Loucy (cell line): ENCODE data around the gene ZFYVE16.
A peak's percentile ranks its signal among the peaks of the same experiment; 100 is the strongest.

ENCODE experiments used
- H2AFZ ChIP-seq: fragments of 200-600 bp; sonication (generic); 2 replicates; pipeline ENCODE4 v1.6.0; 2016; ENCODE audit warnings: antibody characterized with exemption, mild to moderate bottlenecking, low read length, moderate library complexity
- H3F3A ChIP-seq: fragments of 200-600 bp; 2 replicates; pipeline ENCODE4 v1.6.0; 2016; ENCODE audit warnings: antibody characterized with exemption, low read depth, mild to moderate bottlenecking
- H3K27me3 ChIP-seq: fragments of 200-600 bp; sonication (generic); 2 replicates; pipeline ENCODE4 v1.6.1; 2014; ENCODE audit warnings: low read length, mild to moderate bottlenecking; ENCODE audit not compliant: insufficient read depth, poor library complexity, severe bottlenecking
- H3K36me3 ChIP-seq: fragments of 200-600 bp; sonication (generic); 2 replicates; pipeline ENCODE4 v1.6.1; 2016; ENCODE audit warnings: low read length; ENCODE audit not compliant: insufficient read depth
- H3K4me1 ChIP-seq: fragments of 200-600 bp; sonication (generic); 2 replicates; pipeline ENCODE4 v1.5.1; 2014; ENCODE audit warnings: low read length, mild to moderate bottlenecking; ENCODE audit not compliant: insufficient read depth, poor library complexity, severe bottlenecking
- H3K4me2 ChIP-seq: fragments of 200-600 bp; sonication (generic); 2 replicates; pipeline ENCODE4 v1.6.0; 2014; ENCODE audit warnings: antibody characterized with exemption, low read length, low read depth, mild to moderate bottlenecking; ENCODE audit not compliant: poor library complexity, severe bottlenecking
- H3K4me3 ChIP-seq: fragments of 200-600 bp; sonication (generic); 2 replicates; pipeline ENCODE4 v1.5.1; 2014; ENCODE audit warnings: low read length, mild to moderate bottlenecking, mixed read lengths; ENCODE audit not compliant: poor library complexity, severe bottlenecking
- H3K79me2 ChIP-seq: fragments of 200-600 bp; sonication (generic); 2 replicates; pipeline ENCODE4 v1.6.1; 2014; ENCODE audit warnings: low read length; ENCODE audit not compliant: insufficient read depth
- H3K9ac ChIP-seq: fragments of 200-600 bp; sonication (generic); 2 replicates; pipeline ENCODE4 v1.6.0; 2014; ENCODE audit warnings: mild to moderate bottlenecking, low read depth, low read length, moderate library complexity; ENCODE audit not compliant: poor library complexity, severe bottlenecking
- H3K9me2 ChIP-seq: fragments of 200-600 bp; sonication (generic); replicated peaks from 2 replicates; pipeline ENCODE4 v1.6.1; 2016; ENCODE audit warnings: low read depth, low read length, mixed read lengths
- H3K9me3 ChIP-seq: fragments of 200-600 bp; sonication (generic); 2 replicates; pipeline ENCODE4 v1.6.1; 2014; ENCODE audit warnings: mild to moderate bottlenecking, antibody characterized with exemption, low read length, low read depth; ENCODE audit not compliant: insufficient read depth
- H4K20me1 ChIP-seq: fragments of 200-600 bp; sonication (generic); 2 replicates; pipeline ENCODE4 v1.6.0; 2014; ENCODE audit warnings: antibody characterized with exemption, low read length, mild to moderate bottlenecking; ENCODE audit not compliant: insufficient read depth, poor library complexity, severe bottlenecking
- CTCF ChIP-seq: fragments of 200-600 bp; sonication (generic); conservative IDR thresholded peaks from 2 replicates; pipeline ENCODE4 v1.5.1; 2014; ENCODE audit warnings: mild to moderate bottlenecking, antibody characterized with exemption, low read length
- EZH2phosphoT487 ChIP-seq: fragments of 200-600 bp; IDR thresholded peaks from 2 replicates; pipeline ENCODE4 v1.6.1; 2018; ENCODE audit warnings: antibody characterized with exemption, mild to moderate bottlenecking, moderate library complexity, borderline replicate concordance

Gene ZFYVE16

GRCh38 chr5:80368661-80369480, 39.0 kb upstream of the ZFYVE16 start:
- Histone ChIP-seq H3K9me2 (no peaks in the 10 kb centered on the region), H2AFZ (no peak overlapping the region), H3K36me3 (no peaks in the 10 kb centered on the region), H3K9ac (no peak overlapping the region), H3K27me3 (no peaks in the 10 kb centered on the region), H3K4me1 (no peaks in the 10 kb centered on the region), H3K4me2 (no peak overlapping the region), H3K79me2 (no peaks in the 10 kb centered on the region), H3F3A (no peaks in the 10 kb centered on the region), H3K4me3 (no peak overlapping the region), H3K9me3 (no peaks in the 10 kb centered on the region), H4K20me1 (no peaks in the 10 kb centered on the region)
- TF ChIP-seq EZH2phosphoT487 (no peak), CTCF (no peak)

DNA sequence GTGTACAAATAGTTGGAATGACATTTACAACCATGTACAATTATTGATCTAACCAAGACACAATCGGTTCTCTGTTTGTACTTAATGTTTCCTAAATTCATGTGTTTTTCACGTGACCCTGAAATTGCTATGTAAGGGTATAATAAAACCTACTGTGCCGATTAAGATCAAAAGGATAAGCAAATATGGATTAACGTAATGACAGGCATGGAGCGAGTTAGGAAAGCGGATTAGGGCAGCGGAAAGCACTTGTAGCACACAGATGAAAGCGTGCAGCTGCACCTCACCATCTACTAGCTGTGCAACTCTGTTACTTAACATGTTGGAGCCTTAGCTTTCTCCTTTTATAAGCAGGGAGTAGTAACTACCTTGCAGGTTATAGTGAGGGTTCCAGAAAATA, 38.3 kb upstream of the ZFYVE16 start:
- Histone ChIP-seq H3K27me3 (no peaks in the 10 kb centered on the region), H3K4me1 (no peaks in the 10 kb centered on the region), H3K9ac (no peak overlapping the region), H4K20me1 (no peaks in the 10 kb centered on the region), H3K9me2 (no peaks in the 10 kb centered on the region), H2AFZ (no peak overlapping the region), H3K79me2 (no peaks in the 10 kb centered on the region), H3K4me2 (no peak overlapping the region), H3K36me3 (no peaks in the 10 kb centered on the region), H3K9me3 (no peaks in the 10 kb centered on the region), H3K4me3 (no peak overlapping the region), H3F3A (no peaks in the 10 kb centered on the region)
- TF ChIP-seq EZH2phosphoT487 (no peak), CTCF (no peak)

DNA sequence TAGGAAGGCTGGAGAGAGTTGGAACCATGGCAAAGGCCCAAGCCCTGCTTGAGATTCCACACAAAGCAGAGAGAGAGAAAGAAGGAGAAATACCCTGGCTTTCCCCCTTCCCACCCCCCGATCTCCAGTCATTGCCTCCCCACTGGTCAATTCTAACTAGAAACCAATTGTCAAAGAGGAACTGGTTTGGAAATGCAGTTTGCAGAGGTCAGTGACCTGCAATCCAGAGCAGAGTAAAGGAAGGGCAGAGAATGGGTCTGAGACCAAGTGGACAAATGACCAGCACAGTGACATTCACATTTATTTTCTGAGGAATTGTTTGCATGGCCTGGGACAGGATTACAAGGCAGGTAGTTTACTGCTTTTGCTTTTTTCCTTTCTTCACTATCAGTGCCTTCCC, 37.5 kb upstream of the ZFYVE16 start:
- no peak for TF ChIP-seq CTCF
- H3K4me2 ChIP-seq = no peak overlapping the region

More for the DNA sequence above, 37.5 kb upstream of the ZFYVE16 start:
- Histone ChIP-seq H3K36me3 (no peaks in the 10 kb centered on the region), H4K20me1 (no peaks in the 10 kb centered on the region), H3K9ac (no peak overlapping the region), H3K9me2 (no peaks in the 10 kb centered on the region), H3K4me3 (no peak overlapping the region), H3K4me1 (no peaks in the 10 kb centered on the region), H2AFZ (peak overlapping the region; percentile 28; the same call in 1 of the 2 replicates), H3K9me3 (no peaks in the 10 kb centered on the region), H3F3A (no peaks in the 10 kb centered on the region), H3K27me3 (no peaks in the 10 kb centered on the region), H3K79me2 (no peaks in the 10 kb centered on the region)
